HepG2 (cell line): ENCODE data around the gene FKBP1B. TPM values are rescaled to one million over a fixed set of nuclear protein-coding genes. Genes with fewer than 3 reads are reported as not detected.

Experiments
- CBX2 ChIP-seq, 2 experiments: fragments of 200-600 bp in 1 of 2; sonication (generic); formaldehyde crosslinking in 1 of 2; IDR thresholded peaks; 2 replicates each; pipeline versions ENCODE4 v1.7.0 to v1.8.1; 2018 to 2022; ENCODE audit warnings: low read depth in 2 of 2, low read length in 1 of 2, mild to moderate bottlenecking in 1 of 2, missing genetic modification reagents in 1 of 2
- GATAD2A ChIP-seq: IDR thresholded peaks from 2 replicates; pipeline ENCODE4 v1.6.1; 2016
- MAFK ChIP-seq, 2 experiments: IDR thresholded peaks in 1 of 2; conservative IDR thresholded peaks in 1 of 2; 2 replicates each; pipeline ENCODE4 v1.6.1; 2011; ENCODE audit warnings: improper control_type of control experiment in 2 of 2, low read length in 2 of 2
- MED1 ChIP-seq: sonication (generic); formaldehyde crosslinking; IDR thresholded peaks from 2 replicates; pipeline ENCODE4 v1.4.0; 2020; ENCODE audit warnings: missing genetic modification reagents
- NFRKB ChIP-seq: fragments of 450-650 bp; IDR thresholded peaks from 2 replicates; pipeline ENCODE4 v1.6.1; 2017
- NR1H2 ChIP-seq: sonication (generic); formaldehyde crosslinking; IDR thresholded peaks from 2 replicates; pipeline ENCODE4 v1.8.1; 2022; ENCODE audit warnings: low read depth, missing genetic modification reagents, borderline replicate concordance
- PCBP2 ChIP-seq: fragments of 200-400 bp; formaldehyde crosslinking; optimal IDR thresholded peaks from 2 replicates; pipeline ENCODE3; 2018; ENCODE audit warnings: low read length, low read depth; ENCODE audit not compliant: poor library complexity, severe bottlenecking
- PRPF4 ChIP-seq: fragments of 200-400 bp; formaldehyde crosslinking; IDR thresholded peaks from 2 replicates; pipeline ENCODE4 v1.6.1; 2016; ENCODE audit warnings: low read length, low read depth; ENCODE audit not compliant: poor library complexity, severe bottlenecking
- SCMH1 ChIP-seq: sonication (generic); formaldehyde crosslinking; IDR thresholded peaks from 2 replicates; pipeline ENCODE4 v1.9.0; 2021; ENCODE audit warnings: missing genetic modification reagents, mild to moderate bottlenecking, borderline replicate concordance
- SNAPC2 ChIP-seq: sonication (generic); formaldehyde crosslinking; IDR thresholded peaks from 2 replicates; pipeline ENCODE4 v1.8.1; 2022; ENCODE audit warnings: mild to moderate bottlenecking, missing genetic modification reagents
- SP1 ChIP-seq, 2 experiments: fragments of 450-650 bp in 1 of 2; sonication (generic) in 1 of 2; formaldehyde crosslinking in 1 of 2; IDR thresholded peaks; 2 replicates each; pipeline versions ENCODE4 v1.4.0 to v1.6.1; 2016 to 2020; ENCODE audit warnings: missing genetic modification reagents in 1 of 2
- U2AF1 ChIP-seq: fragments of 200-400 bp; formaldehyde crosslinking; optimal IDR thresholded peaks from 2 replicates; pipeline ENCODE3; 2017; ENCODE audit warnings: mild to moderate bottlenecking, low read depth, low read length
- YY1 ChIP-seq: IDR thresholded peaks from 2 replicates; pipeline ENCODE4 v1.6.1; 2011; ENCODE audit warnings: low read length, low read depth, moderate library complexity, mild to moderate bottlenecking; ENCODE audit not compliant: insufficient read depth, insufficient replicate concordance
- ZC3H4 ChIP-seq: sonication (generic); formaldehyde crosslinking; IDR thresholded peaks from 2 replicates; pipeline ENCODE4 v1.4.0; 2020; ENCODE audit warnings: missing genetic modification reagents, borderline replicate concordance
- ZNF101 ChIP-seq: sonication (generic); formaldehyde crosslinking; IDR thresholded peaks from 2 replicates; pipeline ENCODE4 v1.4.0; 2020; ENCODE audit warnings: mild to moderate bottlenecking, low read depth, missing genetic modification reagents, borderline replicate concordance
- ZNF12 ChIP-seq: sonication (generic); formaldehyde crosslinking; IDR thresholded peaks from 2 replicates; pipeline ENCODE4 v1.5.0; 2020; ENCODE audit warnings: missing genetic modification reagents
- ZNF138 ChIP-seq: sonication (generic); formaldehyde crosslinking; IDR thresholded peaks from 2 replicates; pipeline ENCODE4 v1.5.0; 2020; ENCODE audit warnings: mild to moderate bottlenecking, low read depth, missing genetic modification reagents
- ZNF232 ChIP-seq: sonication (generic); formaldehyde crosslinking; IDR thresholded peaks from 2 replicates; pipeline ENCODE4 v1.4.0; 2020; ENCODE audit warnings: missing genetic modification reagents, borderline replicate concordance
- ZNF329 ChIP-seq: sonication (generic); formaldehyde crosslinking; IDR thresholded peaks from 2 replicates; pipeline ENCODE4 v1.9.0; 2021; ENCODE audit warnings: low read depth, mild to moderate bottlenecking, missing genetic modification reagents
- ZNF724P ChIP-seq: sonication (generic); formaldehyde crosslinking; IDR thresholded peaks from 2 replicates; pipeline ENCODE4 v1.8.0; 2022; ENCODE audit warnings: missing genetic modification reagents, borderline replicate concordance
- polyA plus RNA-seq, 8 experiments: library from polyadenylated mRNA; depleted of rRNA in 3 of 8; stranded (reverse) in 7 of 8; unstranded in 1 of 8; fragments of >200 nt; fragmentation: Illumina TruSeq in 4 of 8; extraction: Trizol in 4 of 8; gene quantifications; 2 replicates each; pipeline versions ENCODE4 v1.2.1 to v1.2.3, GENCODE V29; 2011 to 2016; ENCODE audit warnings: low read depth in 4 of 8, missing spikeins in 1 of 8, mixed read lengths in 1 of 8; ENCODE audit not compliant: insufficient read depth in 1 of 8
- total RNA-seq, 5 experiments: library from RNA; depleted of rRNA; stranded (reverse); fragments of >200 nt; fragmentation: Illumina TruSeq; extraction: Trizol; gene quantifications; 2 replicates each; pipeline ENCODE4 v1.2.3, GENCODE V29; 2016; ENCODE audit warnings: low read depth in 1 of 5
- TF ChIP-seq, protein P1 (sequence below): sonication (generic); formaldehyde crosslinking; IDR thresholded peaks from 2 replicates; pipeline ENCODE4 v1.4.0; 2020; ENCODE audit warnings: missing genetic modification reagents
- TF ChIP-seq, protein P2 (sequence below): sonication (generic); formaldehyde crosslinking; IDR thresholded peaks from 2 replicates; pipeline ENCODE4 v1.5.0; 2020; ENCODE audit warnings: missing genetic modification reagents, mild to moderate bottlenecking, borderline replicate concordance
- TF ChIP-seq, protein P3 (sequence below): IDR thresholded peaks from 2 replicates; pipeline ENCODE4 v1.6.1; 2016; ENCODE audit warnings: mild to moderate bottlenecking
- TF ChIP-seq, protein P4 (sequence below): sonication (generic); formaldehyde crosslinking; IDR thresholded peaks from 2 replicates; pipeline ENCODE4 v1.8.1; 2023; ENCODE audit warnings: mild to moderate bottlenecking, moderate library complexity, missing genetic modification reagents

Gene FKBP1B
- total and polyA plus RNA-seq, 2 of the 13 experiments (the other 11 are each of a cell fraction or from before 2014, with no cell fraction given): 35.2 to 96.3 TPM

DNA sequence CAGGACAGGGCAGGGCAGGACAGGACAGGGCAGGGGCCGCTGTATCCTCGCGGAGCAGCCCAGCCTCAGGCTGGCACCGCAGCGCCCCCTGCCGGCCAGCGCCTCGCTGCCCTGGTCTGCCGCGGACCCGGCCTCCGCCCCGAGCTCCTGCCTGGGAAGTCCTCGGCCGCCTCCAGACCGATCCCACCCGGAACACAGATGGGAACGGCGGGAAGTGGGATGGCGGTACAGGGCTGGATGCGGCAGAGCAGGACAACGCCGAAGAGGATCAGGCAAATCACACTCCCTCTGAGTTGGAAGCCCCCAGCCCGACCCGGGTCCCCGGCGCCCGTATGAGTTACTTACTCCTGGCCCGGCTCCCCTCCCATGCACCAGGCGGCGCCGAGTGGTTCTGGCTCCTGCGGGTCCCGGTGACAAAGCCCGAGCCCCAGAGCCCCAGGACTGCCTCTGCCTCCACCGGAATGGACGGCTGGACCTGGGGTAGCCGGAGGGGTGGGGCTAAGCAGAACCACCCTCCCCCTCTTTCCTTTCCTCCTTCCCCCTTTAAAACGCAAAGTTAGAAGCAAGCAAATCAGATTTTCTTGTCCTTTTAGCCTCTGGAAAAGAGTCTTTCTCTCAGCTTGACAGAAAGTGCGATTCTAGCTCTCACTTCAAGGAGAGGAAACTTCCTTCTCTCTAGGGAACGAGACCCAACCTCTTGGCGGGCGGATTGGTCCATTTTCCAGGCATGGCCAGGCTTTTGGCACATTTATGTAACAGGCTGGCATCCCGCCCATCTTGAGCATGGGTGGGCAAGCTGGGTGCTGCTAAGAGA lies 35.1 kb downstream of the FKBP1B start, which contains the start of gene TP53I3 (continued):
- TF ChIP-seq, protein P1, sequence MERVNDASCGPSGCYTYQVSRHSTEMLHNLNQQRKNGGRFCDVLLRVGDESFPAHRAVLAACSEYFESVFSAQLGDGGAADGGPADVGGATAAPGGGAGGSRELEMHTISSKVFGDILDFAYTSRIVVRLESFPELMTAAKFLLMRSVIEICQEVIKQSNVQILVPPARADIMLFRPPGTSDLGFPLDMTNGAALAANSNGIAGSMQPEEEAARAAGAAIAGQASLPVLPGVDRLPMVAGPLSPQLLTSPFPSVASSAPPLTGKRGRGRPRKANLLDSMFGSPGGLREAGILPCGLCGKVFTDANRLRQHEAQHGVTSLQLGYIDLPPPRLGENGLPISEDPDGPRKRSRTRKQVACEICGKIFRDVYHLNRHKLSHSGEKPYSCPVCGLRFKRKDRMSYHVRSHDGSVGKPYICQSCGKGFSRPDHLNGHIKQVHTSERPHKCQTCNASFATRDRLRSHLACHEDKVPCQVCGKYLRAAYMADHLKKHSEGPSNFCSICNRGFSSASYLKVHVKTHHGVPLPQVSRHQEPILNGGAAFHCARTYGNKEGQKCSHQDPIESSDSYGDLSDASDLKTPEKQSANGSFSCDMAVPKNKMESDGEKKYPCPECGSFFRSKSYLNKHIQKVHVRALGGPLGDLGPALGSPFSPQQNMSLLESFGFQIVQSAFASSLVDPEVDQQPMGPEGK (CRISPR knock-in tag): peak; percentile 79
- TF ChIP-seq ZNF12 (CRISPR knock-in tag): no peak
- no peak for TF ChIP-seq SCMH1 (CRISPR knock-in tag)
- no peak for TF ChIP-seq PCBP2
- TF ChIP-seq ZNF329 (CRISPR knock-in tag): peak; percentile 28; the same call in 1 of the 2 replicates
- peak; percentile 51; the same call in 1 of the 2 replicates for TF ChIP-seq ZNF232
- no peak for TF ChIP-seq U2AF1
- TF ChIP-seq ZNF724P (CRISPR knock-in tag): peak; percentile 31; the same call in 1 of the 2 replicates
- peak; percentile 63; the same call in 1 of the 2 replicates for TF ChIP-seq GATAD2A (CRISPR knock-in tag)
- no peak for TF ChIP-seq MAFK (conservative IDR thresholded peaks at IDR 0.05 in 1 of 2, IDR thresholded peaks at IDR 0.05 in 1 of 2; ENCODE audit: low read length in 2 of 2)
- TF ChIP-seq ZNF138 (CRISPR knock-in tag): peak; percentile 76; the same call in 1 of the 2 replicates
- TF ChIP-seq, protein P2, sequence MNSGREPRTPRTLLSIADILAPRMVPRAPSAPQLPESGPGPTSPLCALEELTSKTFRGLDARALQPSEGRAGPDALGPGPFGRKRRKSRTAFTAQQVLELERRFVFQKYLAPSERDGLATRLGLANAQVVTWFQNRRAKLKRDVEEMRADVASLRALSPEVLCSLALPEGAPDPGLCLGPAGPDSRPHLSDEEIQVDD: 0 out of 2 replicates have a peak, but pooled peaks have one; percentile 79
- no peak for TF ChIP-seq ZC3H4
- TF ChIP-seq, protein P3, sequence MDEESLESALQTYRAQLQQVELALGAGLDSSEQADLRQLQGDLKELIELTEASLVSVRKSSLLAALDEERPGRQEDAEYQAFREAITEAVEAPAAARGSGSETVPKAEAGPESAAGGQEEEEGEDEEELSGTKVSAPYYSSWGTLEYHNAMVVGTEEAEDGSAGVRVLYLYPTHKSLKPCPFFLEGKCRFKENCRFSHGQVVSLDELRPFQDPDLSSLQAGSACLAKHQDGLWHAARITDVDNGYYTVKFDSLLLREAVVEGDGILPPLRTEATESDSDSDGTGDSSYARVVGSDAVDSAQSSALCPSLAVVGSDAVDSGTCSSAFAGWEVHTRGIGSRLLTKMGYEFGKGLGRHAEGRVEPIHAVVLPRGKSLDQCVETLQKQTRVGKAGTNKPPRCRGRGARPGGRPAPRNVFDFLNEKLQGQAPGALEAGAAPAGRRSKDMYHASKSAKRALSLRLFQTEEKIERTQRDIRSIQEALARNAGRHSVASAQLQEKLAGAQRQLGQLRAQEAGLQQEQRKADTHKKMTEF (CRISPR knock-in tag): peak; percentile 92
- peak; percentile 61 for TF ChIP-seq YY1
- no peak for TF ChIP-seq ZNF101
- peak; percentile 93 for TF ChIP-seq NR1H2 (CRISPR knock-in tag)
- TF ChIP-seq SP1 (IDR thresholded peaks at IDR 0.05): no peak
- peak; percentile 22; the same call in 1 of the 2 replicates for TF ChIP-seq SP1 (CRISPR knock-in tag; IDR thresholded peaks at IDR 0.05)
- no peak for TF ChIP-seq NFRKB
- TF ChIP-seq, protein P4, sequence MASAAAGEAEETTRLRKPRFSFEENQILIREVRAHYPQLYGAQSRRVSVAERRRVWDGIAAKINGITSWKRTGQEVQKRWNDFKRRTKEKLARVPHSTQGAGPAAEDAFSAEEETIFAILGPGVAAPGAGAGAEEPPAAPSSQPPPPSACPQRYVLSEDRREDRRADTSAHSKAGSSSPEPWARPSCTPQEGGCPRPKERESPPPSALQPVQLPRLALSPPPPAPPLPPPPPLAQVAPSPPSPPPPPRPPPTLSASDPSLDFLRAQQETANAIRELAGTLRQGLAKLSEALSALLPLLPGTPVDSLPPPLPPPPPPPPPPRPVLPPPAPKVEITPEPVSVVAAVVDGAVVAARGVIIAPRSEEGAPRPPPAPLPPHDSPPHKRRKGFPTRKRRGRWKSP: 0 out of 2 replicates have a peak, but pooled peaks have one; percentile 58
- TF ChIP-seq PRPF4: no peak
- peak; percentile 77; the same call in 1 of the 2 replicates for TF ChIP-seq SNAPC2 (CRISPR knock-in tag)
- no peak for TF ChIP-seq CBX2 (IDR thresholded peaks at IDR 0.05; ENCODE audit: low read depth, low read length)
- TF ChIP-seq CBX2 (CRISPR knock-in tag; IDR thresholded peaks at IDR 0.05; ENCODE audit: low read depth): no peak
- TF ChIP-seq MED1 (CRISPR knock-in tag): no peak; the same call in 1 of the 2 replicates
